GM12873 (cell line): ENCODE results near the gene CD53.

Experiments
- CTCF ChIP-seq: IDR thresholded peaks from 2 replicates; pipeline ENCODE4 v1.5.1; 2012; ENCODE audit warnings: low read depth, mild to moderate bottlenecking, moderate library complexity, low read length, control low read depth; ENCODE audit not compliant: insufficient read depth; ENCODE audit errors: missing control alignments

Gene CD53

GRCh38 chr1:110873856-110874255, 908 bp downstream of the CD53 start:
- no peak for TF ChIP-seq CTCF

GRCh38 chr1:110874324-110875215, 1.6 kb downstream of the CD53 start:
- TF ChIP-seq CTCF: no peak

- no peak for TF ChIP-seq CTCF
These were observed 2.3 kb downstream of the CD53 start for GRCh38 chr1:110875216-110875731.

GRCh38 chr1:110876748-110877341, 3.9 kb downstream of the CD53 start:
- no peak for TF ChIP-seq CTCF

- TF ChIP-seq CTCF: no peak
These were observed 4.4 kb downstream of the CD53 start for GRCh38 chr1:110877364-110877763.

- TF ChIP-seq CTCF: no peak
These were observed 4.8 kb downstream of the CD53 start for GRCh38 chr1:110877776-110878175.

GRCh38 chr1:110878591-110878990, 5.6 kb downstream of the CD53 start:
- no peak for TF ChIP-seq CTCF
